Medulla oblongata (tissue), 1 donor: ENCODE measurements around the gene HTR3E.
"Not testable (repeated sequence)": the region's sequence is repeated elsewhere in the genome, so short reads cannot be mapped to it uniquely, and the experiment has no call there.

ENCODE experiments used
- DNase-seq: peaks from one replicate; pipeline ENCODE4 v3.0.0-alpha.2; 2015; ENCODE audit errors: extremely low spot score

Gene HTR3E, protein sequence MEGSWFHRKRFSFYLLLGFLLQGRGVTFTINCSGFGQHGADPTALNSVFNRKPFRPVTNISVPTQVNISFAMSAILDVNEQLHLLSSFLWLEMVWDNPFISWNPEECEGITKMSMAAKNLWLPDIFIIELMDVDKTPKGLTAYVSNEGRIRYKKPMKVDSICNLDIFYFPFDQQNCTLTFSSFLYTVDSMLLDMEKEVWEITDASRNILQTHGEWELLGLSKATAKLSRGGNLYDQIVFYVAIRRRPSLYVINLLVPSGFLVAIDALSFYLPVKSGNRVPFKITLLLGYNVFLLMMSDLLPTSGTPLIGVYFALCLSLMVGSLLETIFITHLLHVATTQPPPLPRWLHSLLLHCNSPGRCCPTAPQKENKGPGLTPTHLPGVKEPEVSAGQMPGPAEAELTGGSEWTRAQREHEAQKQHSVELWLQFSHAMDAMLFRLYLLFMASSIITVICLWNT

DNA sequence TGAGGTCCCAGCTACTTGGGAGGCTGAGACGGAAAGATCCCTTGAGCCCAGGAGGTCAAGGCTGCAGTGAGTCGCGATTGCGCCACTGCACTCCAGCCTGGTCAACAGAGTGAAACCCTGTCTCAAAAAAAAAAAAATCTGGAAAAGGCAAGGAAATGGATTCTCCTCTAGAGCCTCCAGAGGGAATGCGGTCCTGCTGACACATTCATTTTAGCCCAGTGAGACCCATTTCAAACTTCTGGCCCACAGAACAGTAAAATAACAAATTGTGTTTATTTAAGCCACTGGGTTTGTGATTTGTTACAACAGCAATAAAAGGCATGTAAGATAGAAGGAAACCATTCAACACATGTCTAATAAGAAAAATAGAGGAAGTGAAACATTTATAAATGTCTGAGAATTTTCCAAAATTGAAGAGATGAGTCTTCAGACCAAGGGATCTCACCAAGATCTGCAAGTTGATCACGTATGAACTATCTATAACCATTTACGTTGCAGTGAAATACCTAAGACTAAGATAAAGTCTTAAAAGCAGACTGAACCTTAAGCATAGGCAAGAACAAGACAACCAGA lies at the start of gene HTR3E:
Gene HTR3E (plus strand): TSS at position 254 of the 573 bp plus-strand sequence. CDS start 466 bp downstream, outside the sequence.
- DNase-seq, result no peak

DNA sequence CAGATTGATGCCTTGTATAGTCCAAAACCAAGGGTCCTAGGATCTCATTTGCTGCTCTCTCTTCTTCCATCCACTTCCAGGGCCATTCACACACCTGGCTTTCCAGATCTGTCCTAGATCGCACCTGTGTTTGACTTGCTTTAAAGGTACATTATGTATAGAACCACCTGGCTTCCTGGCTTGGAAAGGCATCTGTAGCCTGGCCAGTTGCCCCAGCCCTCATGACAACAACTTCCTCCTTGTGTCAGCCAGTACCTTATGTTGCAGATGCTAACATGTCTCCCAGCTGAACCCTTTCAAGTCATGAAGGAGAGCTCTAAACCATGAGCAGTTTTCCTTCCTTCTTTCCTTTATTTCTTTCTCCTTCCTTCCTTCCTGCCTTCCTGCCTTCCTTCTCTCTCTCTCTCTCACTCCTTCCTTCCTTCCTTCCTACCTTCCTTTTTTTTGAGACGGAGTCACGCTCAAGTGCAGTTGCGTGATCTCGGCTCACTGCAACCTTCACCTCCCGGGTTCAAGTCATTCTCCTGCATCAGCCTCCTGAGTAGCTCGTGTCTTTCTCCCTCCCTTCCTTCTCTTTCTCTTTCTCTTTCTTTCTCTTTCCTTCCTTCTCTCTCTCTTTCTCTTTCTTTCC lies 46.5 kb upstream of the HTR3E start:
- no peak for DNase-seq

DNA sequence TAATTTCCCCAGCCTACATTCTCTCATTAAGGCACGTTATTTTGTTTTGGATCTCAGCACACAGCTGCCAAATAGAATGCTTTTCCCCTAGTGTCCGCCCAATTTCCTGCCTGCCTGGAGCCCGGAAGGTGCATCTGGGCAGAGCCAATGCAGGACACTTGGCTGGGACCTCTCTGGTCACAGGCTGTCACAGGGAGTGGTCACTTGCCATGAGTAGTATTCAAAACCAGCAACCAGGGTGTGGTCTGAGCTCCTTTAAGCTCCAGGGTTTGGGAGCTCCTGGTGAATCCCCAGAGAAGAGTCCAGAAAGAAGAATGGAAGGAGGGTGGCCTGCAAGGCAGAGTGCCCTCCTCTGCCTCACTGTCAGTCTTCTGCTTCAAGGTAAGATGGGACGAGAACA lies 44.1 kb upstream of the HTR3E start, which contains the start of gene HTR3C:
Gene HTR3C (plus strand): TSS at position 281 of the 400 bp plus-strand sequence. CDS start 34 bp downstream, at position 315.
- no peak for DNase-seq

DNA sequence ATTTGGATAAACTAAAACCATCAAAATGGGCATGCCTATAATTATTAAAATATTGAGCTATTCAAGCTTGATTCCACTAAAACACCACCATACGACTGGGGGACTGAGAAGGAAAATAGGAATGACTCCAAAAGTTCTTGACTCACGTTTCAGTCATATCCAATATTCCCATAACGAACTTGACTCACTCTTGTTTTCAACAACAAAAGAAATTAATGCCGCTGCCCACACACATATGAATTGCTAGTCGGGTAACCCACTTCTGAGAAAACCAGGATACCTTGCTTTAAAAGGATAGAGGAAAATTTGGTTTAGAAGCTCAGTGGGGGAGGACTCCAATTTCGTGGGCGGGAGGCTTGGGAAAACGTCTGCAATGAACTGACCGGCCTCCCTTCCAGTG lies 38.8 kb upstream of the HTR3E start:
- no peak for DNase-seq

DNA sequence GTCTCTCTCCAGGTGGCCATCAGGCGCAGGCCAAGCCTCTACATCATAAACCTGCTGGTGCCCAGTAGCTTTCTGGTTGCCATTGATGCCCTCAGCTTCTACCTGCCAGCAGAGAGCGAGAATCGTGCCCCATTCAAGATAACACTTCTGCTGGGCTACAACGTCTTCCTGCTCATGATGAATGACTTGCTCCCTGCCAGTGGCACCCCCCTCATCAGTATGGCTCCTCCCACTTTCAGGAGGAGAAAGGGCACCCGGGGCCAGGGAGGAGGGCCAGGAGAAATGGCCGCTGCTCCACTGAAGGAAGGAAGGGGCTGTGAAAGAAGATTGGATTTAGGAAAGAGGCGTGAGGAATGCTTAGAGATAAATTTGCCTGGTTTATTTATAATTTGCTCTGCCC lies 37.4 kb upstream of the HTR3E start:
- DNase-seq, result no peak

DNA sequence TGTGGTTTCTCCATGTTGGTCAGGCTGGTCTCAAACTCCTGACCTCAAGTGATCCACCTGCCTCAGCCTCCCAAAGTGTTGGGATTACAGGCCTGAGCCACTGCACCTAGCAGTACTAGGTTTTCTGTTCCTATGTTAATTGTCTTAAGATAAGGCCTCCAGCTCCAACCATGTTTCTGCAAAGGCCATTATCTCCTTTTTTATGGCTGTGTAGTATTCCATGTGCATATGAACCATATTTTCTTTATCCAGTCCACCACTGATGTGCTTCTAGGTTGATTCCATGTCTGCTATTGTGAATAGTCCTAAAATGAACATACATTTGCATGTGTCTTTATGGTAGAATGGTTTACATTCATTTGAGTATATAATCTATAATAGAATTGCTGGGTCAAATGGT lies 34.2 kb upstream of the HTR3E start:
- no peak for DNase-seq

DNA sequence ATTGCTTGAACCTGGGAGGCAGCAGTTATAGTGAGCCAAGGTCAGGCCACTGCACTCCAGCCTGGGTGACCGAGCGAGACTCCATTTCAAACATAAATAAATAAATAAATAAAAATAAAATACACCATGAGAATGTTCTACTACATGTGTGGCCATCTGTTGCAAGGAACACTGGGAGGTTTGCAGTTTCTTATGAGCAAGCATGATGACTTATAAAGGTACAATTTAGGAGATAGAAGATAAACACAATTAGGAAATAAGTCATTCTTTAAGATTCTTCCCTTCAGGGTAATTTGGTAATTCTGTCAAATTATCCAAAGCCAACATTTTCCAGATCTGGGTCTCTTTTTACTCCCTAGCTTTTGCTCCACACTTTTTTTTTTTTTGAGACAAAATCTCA lies 30.7 kb upstream of the HTR3E start:
- DNase-seq, result no peak

DNA sequence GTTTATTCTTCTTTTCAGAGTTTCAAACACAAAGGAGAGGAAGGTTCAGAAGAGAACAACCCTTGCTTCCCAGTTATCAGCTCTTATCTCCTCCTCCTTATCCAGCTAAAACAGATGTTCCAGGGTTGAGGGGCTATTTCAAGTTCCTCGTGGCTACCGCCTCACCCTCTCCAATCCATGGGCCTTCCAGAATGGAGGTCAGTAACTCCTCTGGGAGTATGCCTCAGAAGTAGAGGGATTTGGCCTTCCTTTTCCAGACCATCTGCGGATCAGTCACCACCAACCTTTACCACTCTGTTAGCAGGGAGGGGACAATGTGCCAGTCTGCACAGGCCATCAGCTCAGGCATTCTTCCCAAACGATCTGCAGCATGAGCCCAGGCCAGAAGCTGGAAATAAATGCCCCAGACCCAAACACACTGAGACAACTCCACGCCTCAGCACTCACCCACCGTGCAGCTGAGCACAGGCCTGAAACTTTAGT lies 29.2 kb upstream of the HTR3E start:
- DNase-seq, result no peak

DNA sequence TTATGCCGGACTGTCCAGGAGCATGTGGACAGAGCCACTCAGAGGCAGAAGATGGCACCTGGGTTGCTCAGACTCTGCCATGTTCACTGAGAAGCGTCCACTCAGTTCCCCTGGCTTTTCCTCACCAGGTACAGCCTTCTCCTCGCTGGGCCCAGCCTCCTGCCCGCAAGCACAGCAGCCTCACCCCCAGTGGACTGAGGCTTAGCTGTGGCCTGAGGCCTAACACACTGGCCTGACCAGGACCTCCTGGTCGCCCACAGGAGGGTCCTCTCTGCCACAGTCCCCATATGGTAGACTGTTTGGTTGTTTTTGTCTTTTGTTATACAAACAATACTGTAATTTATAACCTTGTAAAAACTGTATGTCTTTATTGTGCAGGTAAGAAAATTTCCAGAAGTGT lies 28.5 kb upstream of the HTR3E start:
- DNase-seq, result no peak

DNA sequence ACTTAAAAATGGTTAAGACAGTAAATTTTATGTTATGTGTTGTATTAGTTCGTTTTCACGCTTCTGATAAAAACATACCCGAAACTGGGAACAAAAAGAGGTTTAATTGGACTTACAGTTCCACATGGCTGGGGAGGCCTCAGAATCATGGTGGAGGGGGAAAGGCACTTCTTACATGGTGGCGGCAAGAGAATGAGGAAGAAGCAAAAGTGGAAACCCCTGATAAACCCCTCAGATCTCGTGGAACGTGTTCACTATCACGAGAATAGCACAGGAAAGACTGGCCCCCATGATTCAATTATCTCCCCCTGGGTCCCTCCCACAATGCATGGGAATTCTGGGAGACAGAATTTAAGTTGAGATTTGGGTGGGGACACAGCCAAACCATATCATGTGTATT lies 25.7 kb upstream of the HTR3E start:
- DNase-seq, result not testable (repeated sequence)

DNA sequence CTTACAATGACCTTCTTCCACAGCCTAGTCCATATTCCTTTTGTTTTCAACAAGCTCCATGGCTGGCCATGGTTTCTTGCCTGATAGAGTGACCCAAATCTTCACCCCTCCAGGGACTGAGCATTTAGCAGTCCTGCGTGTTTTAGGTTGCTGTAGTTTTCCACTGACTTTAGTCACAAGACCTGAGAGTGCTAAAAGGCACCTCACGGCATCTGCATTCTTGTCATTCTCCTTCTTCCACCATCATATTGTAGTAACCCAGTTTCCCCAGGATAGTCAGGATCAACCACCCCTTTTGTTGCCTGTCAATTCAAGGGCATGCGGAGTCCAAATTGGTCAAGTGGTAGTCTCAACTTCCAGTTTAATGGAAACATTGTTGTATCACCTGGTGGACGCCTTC lies 23.2 kb upstream of the HTR3E start:
- no peak for DNase-seq

DNA sequence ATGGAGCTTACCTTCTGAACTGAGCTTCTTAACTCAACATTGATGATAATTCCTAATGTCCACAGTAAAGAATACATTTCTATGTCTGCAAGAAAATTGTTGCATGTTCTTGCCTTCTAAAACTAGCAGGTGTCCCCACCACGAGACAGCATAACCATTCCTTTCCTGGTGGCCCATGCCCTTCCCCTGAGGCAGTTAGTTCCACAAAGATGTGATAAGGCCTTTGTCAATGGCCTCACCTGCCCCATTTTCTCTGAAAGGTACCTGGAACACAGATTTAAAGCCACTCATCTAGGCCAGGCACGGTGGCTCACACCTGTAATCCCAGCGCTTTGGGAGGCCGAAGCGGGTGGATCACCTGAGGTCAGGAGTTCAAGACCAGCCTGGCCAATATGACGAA lies 21.0 kb upstream of the HTR3E start:
- DNase-seq, result no peak

DNA sequence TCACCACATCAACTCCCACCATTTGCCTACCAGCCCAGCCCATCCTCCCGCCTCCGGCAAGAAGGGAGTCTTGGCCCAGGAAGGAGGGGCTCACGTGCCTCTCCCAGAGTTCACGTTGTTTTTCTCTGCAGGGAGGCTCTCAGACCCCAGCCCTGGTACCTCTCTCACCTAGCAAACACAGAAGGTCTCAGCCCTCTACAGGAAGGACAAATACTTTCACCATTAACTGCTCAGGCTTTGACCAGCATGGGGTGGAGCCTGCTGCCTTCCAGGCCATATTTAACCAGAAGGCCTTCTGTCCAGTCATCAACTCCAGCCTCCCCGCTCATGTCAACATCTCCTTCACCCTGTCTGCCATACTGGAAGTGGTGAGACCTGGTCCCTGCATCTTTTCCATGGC lies 19.0 kb upstream of the HTR3E start:
- DNase-seq, result no peak

DNA sequence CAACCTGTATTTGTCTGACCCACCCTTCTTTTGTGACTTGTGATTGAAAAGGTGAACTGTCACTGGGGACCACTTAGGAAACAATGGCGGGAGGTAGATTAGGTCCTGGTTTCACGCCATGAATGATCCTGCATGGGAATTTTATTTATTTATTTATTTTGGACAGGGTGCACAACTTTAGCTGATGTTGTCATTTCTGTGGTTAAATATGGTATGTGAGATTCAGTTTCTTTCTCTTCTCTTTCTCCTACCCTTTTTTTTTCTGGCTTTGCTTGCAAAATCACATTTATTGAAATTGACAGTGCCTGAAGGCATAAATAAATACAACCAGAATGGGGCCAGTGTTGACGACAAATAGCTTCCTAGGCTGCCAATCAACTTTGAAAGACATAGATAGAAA lies 18.0 kb upstream of the HTR3E start:
- no peak for DNase-seq

DNA sequence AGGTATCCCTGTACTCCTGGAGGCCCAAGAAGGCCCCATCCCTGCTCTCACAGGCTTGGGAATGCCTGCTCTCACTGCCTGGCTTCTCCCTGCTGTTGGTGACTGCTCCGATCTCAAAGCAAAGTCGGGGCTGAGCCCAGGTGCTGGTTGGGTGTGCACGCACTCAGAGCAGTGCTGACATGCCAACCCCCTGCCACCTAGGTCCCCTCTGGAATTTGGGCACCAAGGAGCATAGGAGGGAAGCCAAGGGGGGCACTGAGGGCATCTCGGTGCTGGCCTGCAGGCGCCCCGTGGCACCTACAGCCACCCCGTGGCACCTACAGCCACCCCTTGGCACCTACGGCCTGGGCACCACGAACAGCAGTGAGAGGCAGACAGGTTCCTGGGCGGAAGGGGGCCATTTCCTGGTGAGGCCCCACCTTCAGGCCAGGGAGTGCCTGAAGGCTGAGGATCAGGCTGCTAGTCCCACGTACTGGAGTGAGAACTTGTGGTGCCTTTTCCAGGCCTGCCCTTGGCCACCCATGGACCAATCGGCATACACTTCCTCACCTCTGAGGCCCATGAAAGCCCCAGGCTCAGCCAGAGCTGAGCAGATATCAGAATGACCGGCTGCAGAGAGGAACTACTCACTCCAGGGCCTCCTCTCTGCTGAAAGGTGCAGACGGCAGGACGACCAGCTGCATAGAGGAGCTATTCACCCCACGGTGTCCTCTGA lies 15.6 kb upstream of the HTR3E start:
- DNase-seq, result no peak

DNA sequence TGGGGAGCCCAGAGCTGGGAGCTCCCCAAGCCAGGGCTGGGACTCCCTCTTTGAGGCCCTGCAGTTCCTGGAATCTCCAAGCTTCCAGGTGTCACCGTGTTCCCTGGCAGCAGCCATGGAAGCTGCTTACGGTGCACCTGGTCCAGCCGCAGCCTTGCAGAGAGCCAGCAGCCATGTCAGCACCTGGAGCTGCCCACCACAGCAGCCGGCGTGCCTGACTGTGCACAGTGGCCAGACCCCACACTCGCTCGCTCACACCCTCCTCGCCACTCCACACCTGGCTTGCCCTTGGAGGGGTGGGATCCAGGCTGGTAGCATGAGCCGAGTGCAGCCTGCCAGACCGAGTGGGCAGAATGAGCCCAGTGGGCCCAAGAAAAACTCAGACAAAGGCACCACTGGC lies 14.8 kb upstream of the HTR3E start:
- DNase-seq, result no peak

DNA sequence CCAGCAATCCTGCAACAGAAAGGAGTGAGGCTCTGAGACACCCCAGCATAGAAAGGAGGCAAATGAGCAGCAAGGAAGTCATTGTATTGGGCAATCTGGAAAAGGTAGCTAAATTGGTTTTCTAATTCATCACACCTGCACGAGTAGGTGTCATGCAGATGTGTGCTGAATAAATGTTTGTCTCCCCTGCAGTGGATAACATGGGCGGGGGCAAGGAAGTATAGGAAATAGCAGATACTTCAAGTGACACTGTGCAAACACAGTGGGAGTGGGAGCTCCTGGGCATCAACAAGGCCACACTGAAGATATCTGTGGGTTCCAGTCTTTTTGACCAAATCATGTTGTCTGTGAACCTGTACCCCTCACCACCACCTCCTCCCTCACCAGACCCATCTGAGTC lies 14.4 kb upstream of the HTR3E start:
- no peak for DNase-seq

DNA sequence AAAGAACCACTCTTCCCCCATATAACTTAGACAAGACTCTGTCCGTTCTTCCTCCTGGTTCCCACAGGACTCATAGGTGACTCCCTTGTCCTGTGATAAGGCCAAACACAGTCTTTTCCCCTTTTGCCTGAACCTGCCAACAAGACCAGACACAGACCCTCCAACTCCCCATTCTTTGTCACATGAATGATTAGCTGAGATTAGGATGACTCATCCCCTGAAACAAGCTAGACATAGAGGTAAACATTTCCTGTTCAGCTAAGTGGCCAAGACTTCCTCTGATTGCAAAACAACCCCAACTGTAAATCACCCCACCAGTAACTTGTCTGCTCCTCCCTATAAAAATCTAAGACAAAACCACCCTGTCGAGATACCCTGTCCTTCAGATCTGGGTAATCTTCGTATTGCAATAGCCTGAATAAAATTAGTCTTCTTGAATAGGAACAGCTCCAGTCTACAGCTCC lies 11.4 kb upstream of the HTR3E start:
- DNase-seq, result no peak

DNA sequence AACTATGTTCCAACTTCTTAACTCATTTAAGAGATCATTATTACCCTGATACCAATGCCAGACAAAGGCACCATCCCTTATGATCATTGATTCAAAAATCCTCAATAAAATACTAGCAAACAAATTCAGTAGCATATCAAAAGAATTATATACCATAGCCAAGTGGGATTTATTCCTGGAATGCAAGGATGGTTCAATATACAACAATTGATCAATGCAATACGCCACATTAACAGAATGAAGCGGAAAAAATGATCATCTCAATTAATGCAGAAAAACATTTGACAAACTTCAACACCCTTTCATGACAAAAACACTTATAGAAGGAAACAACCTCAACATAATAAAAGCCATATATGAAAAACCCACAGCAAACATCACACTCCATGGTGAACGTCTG lies 4.7 kb upstream of the HTR3E start:
- no peak for DNase-seq

DNA sequence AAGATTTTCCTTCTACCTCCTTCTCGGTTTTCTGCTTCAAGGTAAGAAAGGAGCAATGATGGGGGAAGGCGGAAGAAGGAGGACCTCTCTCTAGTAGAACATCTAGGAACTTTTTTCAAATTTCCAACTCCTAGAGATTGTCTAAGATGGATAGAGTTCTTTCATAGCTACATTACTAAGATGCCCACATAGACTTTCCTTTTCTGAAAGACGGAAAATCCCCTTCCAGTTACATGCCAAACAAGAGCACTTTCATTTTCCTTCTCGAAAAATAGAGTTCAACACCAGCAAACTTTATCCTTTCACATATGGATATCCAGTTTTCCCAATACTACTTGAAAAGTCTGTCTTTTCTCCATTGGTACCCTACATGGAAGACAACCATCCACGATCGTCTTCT lies 692 bp downstream of the HTR3E start:
- DNase-seq, result no peak

DNA sequence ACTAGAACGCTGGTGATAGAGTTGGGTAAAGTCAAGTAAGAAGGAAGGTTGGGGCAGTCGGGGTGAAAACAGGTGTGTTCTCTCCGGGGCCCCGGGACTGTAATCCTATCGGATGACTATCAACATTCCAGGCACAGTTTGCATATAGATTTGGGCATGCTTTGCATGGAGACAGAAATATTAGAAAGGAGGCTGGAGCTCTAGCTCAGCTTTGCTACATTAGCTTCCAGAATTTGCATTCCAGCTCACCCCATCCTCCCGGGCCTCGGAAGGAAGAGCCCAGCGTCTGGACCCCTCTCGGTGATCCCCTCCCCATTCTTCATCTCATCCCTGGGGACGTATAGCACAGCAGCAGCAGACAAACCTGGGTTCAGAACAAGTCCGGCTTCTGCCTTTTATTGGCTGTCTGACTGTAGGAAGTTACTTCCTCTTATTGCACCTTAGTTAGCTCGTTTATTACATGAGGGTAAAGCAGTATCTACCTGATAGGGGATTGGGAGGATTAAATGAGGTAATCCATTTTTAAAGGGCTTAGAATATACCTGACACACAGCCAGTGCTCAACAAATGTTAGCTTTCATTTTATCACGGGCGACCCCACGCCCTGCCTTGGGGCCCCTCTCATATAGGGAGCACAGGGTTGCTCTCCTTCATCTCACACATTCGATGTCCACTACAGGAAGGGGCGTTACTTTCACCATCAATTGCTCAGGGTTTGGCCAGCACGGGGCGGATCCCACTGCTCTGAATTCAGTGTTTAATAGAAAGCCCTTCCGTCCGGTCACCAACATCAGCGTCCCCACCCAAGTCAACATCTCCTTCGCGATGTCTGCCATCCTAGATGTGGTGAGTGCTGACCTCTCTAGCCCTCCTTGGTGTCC lies 3.2 kb downstream of the HTR3E start:
- no peak for DNase-seq
